Measurements from ENCODE around the gene FLT1.

Gene FLT1

DNA sequence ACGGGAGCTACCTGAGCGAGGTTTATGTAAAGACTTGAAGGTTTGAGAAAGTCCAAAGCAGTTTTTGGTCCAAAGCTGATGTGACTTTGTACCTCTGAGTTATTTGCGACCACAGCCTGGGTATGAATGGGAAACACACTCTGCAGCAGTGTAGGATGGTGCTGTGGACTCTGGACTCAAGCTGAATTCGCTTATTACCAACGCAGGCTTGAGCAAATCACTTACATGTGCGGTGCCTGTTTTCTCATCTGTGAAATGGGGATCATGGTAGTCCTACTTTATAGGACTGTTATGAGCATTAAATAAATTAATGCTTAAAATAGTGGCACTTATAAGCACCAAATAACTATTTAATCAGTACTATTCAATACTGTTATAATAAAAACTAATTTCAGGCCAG is 180.0 kb downstream of the FLT1 start:
- no peak for DNase-seq (ENCODE audit: low spot score)

DNA sequence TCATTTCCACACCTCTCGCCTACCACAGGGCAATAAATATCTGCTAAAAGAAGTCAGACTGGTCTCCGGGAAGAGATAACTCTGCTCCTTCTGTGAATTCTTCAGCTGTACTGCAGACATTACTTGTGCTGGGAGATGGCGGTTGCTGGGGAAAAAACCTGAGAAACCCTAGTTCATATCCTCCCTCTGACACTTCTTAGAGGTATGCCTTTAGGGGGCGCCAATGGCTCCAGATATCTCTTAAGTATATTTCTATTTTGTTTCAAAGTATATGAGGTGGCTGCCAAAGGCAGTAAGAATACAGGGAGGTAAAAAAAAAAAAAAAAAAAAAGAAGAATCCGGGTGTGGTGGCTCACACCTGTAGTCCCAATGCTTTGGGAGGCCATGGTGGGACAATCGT is 181.3 kb downstream of the FLT1 start:
- no peak for DNase-seq (ENCODE audit: low spot score)

DNA sequence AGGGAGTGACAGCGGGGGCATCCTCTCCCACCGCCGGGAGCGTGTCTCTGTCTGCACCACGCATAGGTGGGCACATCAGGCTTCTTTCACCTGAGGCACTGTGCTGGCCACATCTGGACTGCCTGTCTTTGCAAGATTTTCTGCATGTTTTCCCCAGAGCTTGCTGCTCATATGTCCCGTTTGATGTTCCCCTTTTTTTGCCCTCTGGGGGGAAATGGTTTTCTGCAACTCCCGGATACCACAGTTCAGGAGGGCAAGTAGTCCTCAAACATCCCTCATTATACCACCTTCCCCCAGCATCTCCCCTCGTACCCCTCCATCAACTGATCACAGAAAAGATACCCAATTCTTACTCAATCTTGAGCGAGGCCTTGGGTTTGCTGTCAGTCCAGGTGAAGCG is 188.6 kb downstream of the FLT1 start:
- DNase-seq (ENCODE audit: low spot score), result no peak

DNA sequence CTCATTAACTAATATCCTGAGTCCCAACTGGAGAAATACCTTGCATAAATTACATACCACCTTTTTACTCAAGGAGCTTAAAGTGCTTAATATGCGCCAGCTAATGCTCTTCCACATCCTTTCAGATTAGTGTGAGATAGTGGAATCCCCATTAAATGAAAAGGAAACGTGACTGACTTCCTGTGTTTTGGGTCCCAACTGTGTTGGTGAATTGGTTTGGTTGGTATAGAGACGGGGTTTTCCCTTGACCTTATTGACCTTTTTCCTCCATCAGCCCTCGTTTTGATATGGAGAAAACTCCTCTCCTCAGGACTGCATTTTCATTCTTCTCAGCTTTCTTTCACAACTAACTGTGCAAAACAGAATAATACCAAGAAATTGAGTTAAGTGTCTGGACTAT is 193.1 kb downstream of the FLT1 start:
- no peak for DNase-seq (ENCODE audit: low spot score)

DNA sequence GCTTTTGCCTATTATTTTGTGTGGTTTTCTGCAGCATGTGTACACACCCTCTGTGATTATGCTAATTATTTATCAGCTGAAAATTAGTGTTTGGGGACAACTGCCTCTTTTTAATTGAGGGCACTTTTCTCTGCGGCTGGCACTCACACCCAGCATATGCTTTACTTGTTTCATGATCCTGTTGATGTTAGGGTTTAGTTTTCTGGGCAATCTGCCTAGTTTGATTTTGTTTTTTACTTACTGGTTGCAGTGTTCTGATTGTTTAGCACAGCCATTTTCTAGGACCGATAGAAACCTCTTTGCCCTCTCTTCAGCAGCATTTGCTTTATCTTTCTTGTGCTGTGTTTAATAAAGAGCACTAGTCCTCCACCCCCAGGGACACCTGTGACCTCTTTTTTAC is 195.0 kb downstream of the FLT1 start:
- DNase-seq (ENCODE audit: low spot score), result no peak

DNA sequence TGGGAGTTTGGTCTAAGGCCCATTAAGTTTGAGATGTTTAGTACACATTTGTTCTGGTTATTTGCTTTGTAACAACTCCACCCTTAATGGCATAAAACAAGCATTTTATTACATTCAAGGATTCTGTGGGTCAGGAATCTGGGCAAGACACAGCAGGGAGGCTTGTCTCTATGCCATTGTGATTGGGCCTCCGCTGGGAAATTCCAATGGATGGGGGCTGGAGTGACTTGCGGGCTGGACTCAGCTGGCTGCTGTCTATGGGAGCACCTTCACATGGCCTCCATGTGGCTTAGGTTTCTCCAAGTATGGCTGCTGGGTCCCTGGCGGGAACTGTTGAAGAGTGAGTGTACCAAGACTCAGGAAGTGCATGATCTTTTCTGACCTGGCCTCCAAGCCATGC is 197.6 kb downstream of the FLT1 start:
- no peak for DNase-seq (ENCODE audit: low spot score)

DNA sequence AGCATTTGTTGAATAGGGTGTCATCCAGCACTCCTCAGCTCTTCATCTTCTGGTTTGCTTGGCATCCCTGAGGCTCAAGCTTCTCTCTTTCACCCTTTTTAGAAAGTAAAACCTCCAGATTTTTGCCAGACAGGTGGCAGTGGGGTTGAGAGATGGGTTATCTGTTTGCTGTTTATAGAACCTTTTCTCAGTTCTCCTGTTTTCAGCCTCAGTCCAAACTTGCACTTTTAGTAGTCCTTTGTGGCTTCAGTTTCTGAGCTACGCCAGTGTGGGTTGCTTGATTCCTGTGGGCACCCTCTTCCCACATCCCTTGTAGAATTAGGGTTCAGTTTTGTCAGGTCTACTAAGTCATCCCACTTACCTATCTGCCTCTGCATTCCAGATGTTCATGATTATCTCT is 208.7 kb downstream of the FLT1 start:
- no peak for DNase-seq (ENCODE audit: low spot score)

DNA sequence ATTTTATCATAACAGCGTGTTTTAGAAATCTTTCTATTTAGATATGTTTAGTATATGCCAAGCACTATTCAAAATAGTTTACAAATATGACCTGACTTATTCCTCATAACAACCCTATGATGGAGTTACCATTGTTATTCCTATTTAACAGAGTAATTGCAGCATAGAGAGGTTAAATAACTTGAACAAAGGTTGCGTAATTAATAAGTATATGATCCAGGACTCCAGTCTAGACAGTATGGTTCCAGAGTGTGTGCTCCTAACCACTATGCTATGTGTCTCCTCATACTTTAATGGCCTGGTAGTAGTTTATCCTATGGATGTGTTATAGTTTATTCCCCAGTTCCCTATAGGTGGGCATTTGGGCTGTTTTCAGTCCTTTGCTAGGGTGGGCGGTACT is 211.3 kb downstream of the FLT1 start:
- DNase-seq (ENCODE audit: low spot score), result no peak

DNA sequence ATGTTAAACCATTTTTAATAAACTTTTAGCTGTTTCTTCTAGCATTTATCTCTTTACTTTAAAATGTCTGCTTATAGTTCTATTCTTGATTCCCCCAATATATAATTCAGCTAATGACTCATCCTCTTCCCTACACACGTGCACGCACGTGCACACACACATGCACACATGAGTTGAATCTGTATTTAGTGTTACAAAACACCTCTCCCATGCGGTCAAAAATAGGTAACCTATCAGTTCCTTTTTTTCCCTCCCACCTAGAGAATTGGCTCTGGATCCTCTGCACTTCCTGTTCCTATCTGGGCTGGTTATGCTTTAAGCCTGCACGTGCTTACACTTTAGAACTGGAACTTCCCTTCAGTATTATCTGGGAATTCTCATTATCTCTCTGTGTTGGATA is 212.5 kb downstream of the FLT1 start:
- no peak for DNase-seq (ENCODE audit: low spot score)

DNA sequence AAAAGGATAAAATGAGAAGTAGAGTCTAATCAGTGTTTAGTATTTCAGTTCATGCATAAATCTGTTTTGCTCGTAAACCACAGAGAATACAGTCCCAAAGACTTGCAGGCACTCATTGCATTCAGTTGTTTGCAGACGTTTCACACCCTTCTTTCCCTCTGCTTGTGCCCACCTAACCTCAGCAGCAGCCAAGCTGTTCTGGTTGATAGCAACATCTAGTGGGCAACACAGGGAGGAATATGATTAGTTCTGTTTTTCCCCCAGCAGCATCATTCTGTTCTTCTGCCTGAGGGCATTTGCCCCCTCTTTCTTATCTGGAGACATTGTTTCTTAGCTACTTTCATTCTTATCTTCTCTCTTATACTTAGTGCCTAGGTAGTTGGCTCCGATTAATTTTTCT is 221.0 kb downstream of the FLT1 start:
- peak; percentile 36 for DNase-seq (ENCODE audit: low spot score)

DNA sequence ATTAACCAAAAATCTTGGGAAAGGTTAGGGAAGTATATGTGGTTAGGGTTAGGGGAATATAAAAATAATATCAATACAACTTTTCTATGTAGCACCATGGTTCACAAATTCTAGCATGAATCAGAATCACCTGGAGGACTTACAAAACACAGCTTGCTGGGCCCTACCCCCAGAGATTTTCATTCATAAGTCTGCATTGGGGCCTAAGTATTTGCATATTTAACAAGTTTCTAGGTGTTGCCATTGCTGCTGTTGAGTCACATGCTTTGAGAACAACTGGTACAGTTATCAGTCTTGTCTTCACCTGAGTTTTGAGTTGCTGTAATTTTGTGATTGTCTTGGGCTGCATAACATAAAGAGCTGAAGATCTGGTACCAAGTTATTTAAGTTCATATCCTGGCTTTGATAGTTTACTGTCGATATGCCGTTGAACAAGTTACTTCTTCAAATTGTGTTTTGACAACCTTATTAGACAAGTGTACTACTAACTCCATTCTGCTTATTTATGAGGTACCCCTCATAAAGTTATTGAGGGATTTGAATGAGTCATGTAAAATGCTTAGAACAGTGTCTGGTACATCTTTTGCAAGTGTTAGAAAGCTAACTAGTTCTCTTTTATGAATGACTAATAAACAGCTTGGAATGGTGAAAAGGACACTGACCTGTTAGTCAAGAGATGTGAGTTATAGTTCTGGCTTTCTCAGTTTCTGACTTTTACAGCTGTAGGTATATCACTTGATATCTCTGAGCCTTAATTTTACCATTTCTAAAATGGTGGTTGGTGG is 223.7 kb downstream of the FLT1 start:
- DNase-seq (ENCODE audit: low spot score), result no peak

DNA sequence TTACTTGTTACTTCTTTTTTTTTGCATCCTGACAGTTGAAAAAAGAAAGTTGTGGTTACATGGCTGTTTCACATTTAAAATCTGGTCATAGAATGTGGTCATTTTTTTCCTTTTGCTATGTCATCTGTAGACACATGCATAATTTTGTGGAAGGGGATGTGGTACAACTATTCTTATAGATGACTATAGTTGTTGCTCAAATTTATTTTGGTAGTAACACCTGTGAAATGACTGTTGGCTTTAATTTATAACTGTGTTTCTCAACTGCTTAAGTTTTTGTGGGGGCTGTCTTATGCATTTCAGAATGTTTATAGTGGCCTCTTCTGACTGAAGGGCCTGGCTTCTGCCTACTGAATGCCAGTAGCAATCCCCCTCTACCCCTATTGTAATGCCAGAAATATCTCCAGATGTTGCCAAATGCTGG is 226.1 kb downstream of the FLT1 start:
- no peak for DNase-seq (ENCODE audit: low spot score)

DNA sequence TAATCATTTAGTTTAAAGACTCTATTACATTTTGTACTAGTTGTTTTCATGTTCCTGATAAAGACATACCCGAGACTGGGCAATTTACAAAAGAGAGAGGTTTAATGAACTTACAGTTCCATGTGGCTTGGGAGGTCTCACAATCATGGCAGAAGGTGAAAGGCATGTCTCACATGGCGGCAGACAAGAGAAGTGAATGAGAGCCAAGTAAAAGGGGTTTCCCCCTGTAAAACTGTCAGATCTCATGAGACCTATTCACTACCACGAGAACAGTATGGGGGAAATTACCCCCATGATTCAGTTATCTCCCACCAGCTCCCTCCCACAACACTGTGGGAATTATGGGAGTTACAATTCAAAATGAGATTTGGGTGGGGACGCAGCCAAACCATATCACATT is 227.4 kb downstream of the FLT1 start:
- DNase-seq (ENCODE audit: low spot score), result no peak

DNA sequence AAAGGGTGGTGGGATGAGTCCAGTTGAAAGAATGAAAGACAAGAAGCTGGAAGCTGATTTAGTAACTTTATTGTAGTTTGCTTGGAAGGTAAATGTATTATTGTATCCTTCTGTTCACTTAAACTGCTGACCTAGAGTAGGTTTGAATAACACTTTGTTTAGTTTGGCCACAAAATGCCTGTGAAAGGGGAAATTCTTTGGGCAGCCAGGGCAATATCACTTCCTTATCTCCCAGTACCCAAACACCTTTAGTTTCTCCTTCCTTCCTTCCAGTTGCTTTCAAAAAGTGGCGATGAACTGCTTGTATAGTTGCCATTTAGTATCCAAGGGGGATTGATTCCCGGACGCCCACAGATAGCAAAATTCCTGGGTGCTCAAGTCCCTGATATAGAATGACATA is 236.5 kb downstream of the FLT1 start:
- DNase-seq (ENCODE audit: low spot score), result no peak

DNA sequence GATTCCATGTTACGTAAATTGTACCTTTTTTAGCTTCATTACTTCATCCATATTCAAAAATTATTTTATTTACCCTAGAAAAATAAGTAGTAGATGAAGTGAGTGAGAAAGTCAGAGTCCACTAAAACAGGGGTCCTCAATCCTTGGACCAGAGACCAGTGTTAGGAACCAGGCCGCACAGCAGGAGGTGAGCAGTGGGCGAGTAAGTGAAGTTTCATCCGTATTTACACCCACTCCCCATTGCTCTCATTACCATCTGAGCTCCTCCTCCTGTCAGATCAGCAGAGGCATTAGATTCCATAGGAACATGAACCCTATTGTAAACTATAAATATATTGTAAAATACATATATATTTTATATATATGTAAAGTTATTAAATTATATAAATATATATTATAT is 237.6 kb downstream of the FLT1 start:
- DNase-seq (ENCODE audit: low spot score), result no peak

DNA sequence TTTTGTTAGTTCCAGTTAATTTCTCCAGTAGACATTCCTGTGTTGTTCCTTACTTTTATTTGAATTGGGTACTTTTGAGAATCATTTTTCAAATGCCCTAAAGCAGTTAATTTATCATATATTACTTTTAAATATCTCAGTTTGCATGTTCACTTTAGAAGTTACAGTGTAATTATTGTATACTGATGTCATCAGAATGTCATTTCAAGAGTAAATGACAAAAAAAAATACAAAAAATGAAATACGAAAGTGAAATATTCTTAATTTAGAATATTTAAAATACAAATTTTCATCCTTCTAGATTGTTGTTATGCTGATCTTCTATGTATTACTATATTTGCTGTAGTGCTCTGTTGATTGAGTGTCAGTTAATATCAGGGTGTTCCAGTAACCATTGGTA is 242.4 kb downstream of the FLT1 start:
- no peak for DNase-seq (ENCODE audit: low spot score)

DNA sequence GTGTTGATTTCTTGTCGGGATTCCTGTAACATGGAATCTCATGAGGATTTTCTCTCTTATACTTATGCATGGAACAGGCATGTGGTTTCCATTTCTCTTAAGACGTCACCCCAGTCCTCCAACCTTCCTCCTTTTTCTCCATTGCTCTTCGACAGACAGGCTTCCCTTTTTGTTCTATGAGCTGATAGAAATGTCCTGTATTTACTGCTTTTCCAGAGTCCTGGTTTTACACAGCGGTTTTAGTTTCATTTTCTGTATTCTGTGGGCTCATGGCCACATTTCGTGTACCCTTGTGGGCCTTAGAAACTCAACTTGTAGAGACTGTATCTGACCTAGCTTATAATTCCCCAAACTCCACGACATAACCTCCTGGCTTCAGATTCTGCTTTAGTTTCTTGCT is 243.5 kb downstream of the FLT1 start:
- DNase-seq (ENCODE audit: low spot score), result no peak

DNA sequence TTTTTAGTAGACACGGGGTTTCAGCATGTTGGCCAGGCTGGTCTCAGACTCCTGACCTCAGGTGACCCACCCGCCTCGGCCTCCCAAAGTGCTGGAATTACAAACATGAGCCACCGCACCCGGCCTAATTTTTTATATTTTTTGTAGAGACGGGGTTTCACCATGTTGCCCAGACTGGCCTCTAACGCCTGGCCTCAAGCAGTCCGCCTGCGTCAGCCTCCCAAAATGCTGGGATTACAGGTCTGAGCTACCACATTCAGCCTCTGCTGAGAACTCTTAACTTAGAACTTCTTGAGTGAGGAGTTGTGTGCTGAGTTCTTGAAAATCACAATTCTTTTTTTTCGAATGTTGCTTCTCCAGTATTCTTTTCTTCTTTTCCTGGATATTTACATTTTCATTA is 244.4 kb downstream of the FLT1 start:
- no peak for DNase-seq (ENCODE audit: low spot score)

Data from D341Med (cell line).